ENCODE measurements around the gene LY6G6F.

GRCh38 chr6:31660381-31661261 lies 46.0 kb upstream of the LY6G6F start, which contains the start of gene C6orf47:
- TF ChIP-seq, protein P1, sequence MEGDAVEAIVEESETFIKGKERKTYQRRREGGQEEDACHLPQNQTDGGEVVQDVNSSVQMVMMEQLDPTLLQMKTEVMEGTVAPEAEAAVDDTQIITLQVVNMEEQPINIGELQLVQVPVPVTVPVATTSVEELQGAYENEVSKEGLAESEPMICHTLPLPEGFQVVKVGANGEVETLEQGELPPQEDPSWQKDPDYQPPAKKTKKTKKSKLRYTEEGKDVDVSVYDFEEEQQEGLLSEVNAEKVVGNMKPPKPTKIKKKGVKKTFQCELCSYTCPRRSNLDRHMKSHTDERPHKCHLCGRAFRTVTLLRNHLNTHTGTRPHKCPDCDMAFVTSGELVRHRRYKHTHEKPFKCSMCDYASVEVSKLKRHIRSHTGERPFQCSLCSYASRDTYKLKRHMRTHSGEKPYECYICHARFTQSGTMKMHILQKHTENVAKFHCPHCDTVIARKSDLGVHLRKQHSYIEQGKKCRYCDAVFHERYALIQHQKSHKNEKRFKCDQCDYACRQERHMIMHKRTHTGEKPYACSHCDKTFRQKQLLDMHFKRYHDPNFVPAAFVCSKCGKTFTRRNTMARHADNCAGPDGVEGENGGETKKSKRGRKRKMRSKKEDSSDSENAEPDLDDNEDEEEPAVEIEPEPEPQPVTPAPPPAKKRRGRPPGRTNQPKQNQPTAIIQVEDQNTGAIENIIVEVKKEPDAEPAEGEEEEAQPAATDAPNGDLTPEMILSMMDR (IDR thresholded peaks at IDR 0.05): no peak
- no peak for TF ChIP-seq EP300 (IDR thresholded peaks at IDR 0.05)
- peak; percentile 93 to 94 for TF ChIP-seq POLR2A (IDR thresholded peaks at IDR 0.05)
- TF ChIP-seq POLR2AphosphoS5 (IDR thresholded peaks at IDR 0.05): peak; percentile 75
